GM12878 (cell line): ENCODE results near the gene RSL24D1.

ENCODE experiments used
- CHD2 ChIP-seq: IDR thresholded peaks from 2 replicates; pipeline ENCODE4 v1.6.1; 2011; ENCODE audit warnings: low read depth, low read length, improper control_type of control experiment, borderline replicate concordance
- CHD4 ChIP-seq: fragments of 200-600 bp; sonication (generic); IDR thresholded peaks from 2 replicates; pipeline ENCODE4 v1.6.1; 2016; ENCODE audit warnings: mild to moderate bottlenecking
- CREB1 ChIP-seq: IDR thresholded peaks from 2 replicates; pipeline ENCODE4 v1.6.1; 2012; ENCODE audit warnings: low read depth, mild to moderate bottlenecking, inconsistent platforms
- EP300 ChIP-seq, 2 experiments: fragments of 150-350 bp in 1 of 2; IDR thresholded peaks; 2 replicates each; pipeline ENCODE4 v1.6.1; 2011 to 2012; ENCODE audit warnings: low read depth in 2 of 2, low read length in 2 of 2, borderline replicate concordance in 1 of 2, improper control_type of control experiment in 1 of 2, inconsistent platforms in 1 of 2; ENCODE audit not compliant: control insufficient read depth in 1 of 2
- MYC ChIP-seq: IDR thresholded peaks from 2 replicates; pipeline ENCODE4 v1.6.1; 2011; ENCODE audit warnings: mild to moderate bottlenecking, low read length, moderate library complexity, inconsistent platforms; ENCODE audit not compliant: insufficient read depth, insufficient replicate concordance, insufficient read length, severe bottlenecking
- NR2C2 ChIP-seq: IDR thresholded peaks from 2 replicates; pipeline ENCODE4 v1.6.1; 2011; ENCODE audit warnings: borderline replicate concordance, low read depth; ENCODE audit not compliant: control insufficient read depth, insufficient read length
- POLR2A ChIP-seq: IDR thresholded peaks from 2 replicates; pipeline ENCODE4 v1.6.1; 2011; ENCODE audit warnings: low read depth, mild to moderate bottlenecking, low read length
- POLR2AphosphoS5 ChIP-seq: IDR thresholded peaks from 2 replicates; pipeline ENCODE4 v1.6.1; 2011; ENCODE audit warnings: mild to moderate bottlenecking, low read length, inconsistent platforms
- SMAD1 ChIP-seq: fragments of 450-650 bp; IDR thresholded peaks from 2 replicates; pipeline ENCODE4 v1.6.1; 2018; ENCODE audit warnings: mild to moderate bottlenecking, low read depth; ENCODE audit not compliant: partially characterized antibody
- ZNF274 ChIP-seq: IDR thresholded peaks from one replicate; pipeline ENCODE4 v1.8.0; 2011; ENCODE audit not compliant: insufficient read length, insufficient read depth
- TF ChIP-seq, protein P1 (sequence below): fragments of 150-350 bp; IDR thresholded peaks from 2 replicates; pipeline ENCODE4 v1.6.1; 2016; ENCODE audit warnings: low read depth, low read length
- TF ChIP-seq, protein P2 (sequence below): IDR thresholded peaks from 2 replicates; pipeline ENCODE4 v1.6.1; 2012; ENCODE audit warnings: low read depth, low read length, improper control_type of control experiment
- TF ChIP-seq, protein P3 (sequence below), 3 experiments: IDR thresholded peaks in 2 of 3; conservative IDR thresholded peaks in 1 of 3; 2 replicates each; pipeline ENCODE4 v1.5.1; 2011; ENCODE audit warnings: low read depth in 3 of 3, low read length in 3 of 3, mild to moderate bottlenecking in 3 of 3, control low read depth in 2 of 3, moderate library complexity in 2 of 3, inconsistent platforms in 1 of 3, mixed read lengths in 1 of 3; ENCODE audit not compliant: control insufficient read depth in 2 of 3, insufficient read depth in 1 of 3; ENCODE audit errors: extremely low read depth in 1 of 3
- TF ChIP-seq, protein P4 (sequence below): fragments of 150-350 bp; IDR thresholded peaks from 2 replicates; pipeline ENCODE4 v1.6.1; 2014; ENCODE audit warnings: mild to moderate bottlenecking, low read depth, low read length

DNA sequence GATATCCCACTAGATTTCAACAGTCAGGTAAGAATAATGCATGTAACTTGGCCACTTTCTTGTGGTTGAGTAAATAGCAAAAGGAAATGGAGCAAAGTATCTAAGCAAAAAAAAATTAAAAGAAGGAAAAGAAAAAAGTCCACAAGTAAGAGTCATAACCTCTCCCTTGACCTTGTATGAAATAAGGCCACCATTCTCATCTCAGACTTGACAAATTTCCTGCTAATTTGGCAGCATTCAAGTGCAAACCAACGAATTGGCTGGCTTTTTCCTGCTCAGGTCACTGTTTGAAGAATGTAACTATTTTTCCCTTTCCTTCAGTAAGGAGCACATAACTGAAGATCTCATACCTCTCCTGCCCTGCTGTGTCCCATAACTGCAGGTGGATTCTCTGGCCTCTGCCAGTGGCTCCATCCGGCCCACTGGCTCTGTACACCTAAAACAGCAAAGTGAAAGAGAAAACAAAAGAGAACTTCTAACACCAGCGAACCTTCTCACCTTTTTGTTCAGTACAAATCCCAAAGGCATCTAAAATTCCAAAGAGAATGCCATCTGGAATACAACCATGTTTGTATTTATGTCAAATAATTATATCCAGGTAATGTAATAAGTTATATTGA is 33.4 kb upstream of the RSL24D1 start:
- no peak for TF ChIP-seq POLR2AphosphoS5
- TF ChIP-seq, protein P1, sequence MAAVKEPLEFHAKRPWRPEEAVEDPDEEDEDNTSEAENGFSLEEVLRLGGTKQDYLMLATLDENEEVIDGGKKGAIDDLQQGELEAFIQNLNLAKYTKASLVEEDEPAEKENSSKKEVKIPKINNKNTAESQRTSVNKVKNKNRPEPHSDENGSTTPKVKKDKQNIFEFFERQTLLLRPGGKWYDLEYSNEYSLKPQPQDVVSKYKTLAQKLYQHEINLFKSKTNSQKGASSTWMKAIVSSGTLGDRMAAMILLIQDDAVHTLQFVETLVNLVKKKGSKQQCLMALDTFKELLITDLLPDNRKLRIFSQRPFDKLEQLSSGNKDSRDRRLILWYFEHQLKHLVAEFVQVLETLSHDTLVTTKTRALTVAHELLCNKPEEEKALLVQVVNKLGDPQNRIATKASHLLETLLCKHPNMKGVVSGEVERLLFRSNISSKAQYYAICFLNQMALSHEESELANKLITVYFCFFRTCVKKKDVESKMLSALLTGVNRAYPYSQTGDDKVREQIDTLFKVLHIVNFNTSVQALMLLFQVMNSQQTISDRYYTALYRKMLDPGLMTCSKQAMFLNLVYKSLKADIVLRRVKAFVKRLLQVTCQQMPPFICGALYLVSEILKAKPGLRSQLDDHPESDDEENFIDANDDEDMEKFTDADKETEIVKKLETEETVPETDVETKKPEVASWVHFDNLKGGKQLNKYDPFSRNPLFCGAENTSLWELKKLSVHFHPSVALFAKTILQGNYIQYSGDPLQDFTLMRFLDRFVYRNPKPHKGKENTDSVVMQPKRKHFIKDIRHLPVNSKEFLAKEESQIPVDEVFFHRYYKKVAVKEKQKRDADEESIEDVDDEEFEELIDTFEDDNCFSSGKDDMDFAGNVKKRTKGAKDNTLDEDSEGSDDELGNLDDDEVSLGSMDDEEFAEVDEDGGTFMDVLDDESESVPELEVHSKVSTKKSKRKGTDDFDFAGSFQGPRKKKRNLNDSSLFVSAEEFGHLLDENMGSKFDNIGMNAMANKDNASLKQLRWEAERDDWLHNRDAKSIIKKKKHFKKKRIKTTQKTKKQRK = no peak
- TF ChIP-seq EP300 (IDR thresholded peaks at IDR 0.05; ENCODE audit: borderline replicate concordance in 1 of 2, control insufficient read depth in 1 of 2, low read depth in 2 of 2, low read length in 2 of 2) = no peak
- no peak for TF ChIP-seq NR2C2
- TF ChIP-seq, protein P2, sequence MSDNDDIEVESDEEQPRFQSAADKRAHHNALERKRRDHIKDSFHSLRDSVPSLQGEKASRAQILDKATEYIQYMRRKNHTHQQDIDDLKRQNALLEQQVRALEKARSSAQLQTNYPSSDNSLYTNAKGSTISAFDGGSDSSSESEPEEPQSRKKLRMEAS = no peak
- TF ChIP-seq CREB1 = no peak
- TF ChIP-seq, protein P3, sequence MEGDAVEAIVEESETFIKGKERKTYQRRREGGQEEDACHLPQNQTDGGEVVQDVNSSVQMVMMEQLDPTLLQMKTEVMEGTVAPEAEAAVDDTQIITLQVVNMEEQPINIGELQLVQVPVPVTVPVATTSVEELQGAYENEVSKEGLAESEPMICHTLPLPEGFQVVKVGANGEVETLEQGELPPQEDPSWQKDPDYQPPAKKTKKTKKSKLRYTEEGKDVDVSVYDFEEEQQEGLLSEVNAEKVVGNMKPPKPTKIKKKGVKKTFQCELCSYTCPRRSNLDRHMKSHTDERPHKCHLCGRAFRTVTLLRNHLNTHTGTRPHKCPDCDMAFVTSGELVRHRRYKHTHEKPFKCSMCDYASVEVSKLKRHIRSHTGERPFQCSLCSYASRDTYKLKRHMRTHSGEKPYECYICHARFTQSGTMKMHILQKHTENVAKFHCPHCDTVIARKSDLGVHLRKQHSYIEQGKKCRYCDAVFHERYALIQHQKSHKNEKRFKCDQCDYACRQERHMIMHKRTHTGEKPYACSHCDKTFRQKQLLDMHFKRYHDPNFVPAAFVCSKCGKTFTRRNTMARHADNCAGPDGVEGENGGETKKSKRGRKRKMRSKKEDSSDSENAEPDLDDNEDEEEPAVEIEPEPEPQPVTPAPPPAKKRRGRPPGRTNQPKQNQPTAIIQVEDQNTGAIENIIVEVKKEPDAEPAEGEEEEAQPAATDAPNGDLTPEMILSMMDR (IDR thresholded peaks at IDR 0.05 in 2 of 3, conservative IDR thresholded peaks at IDR 0.05 in 1 of 3; ENCODE audit: control insufficient read depth in 2 of 3, extremely low read depth in 1 of 3, insufficient read depth in 1 of 3, low read depth in 3 of 3, low read length in 3 of 3) = no peak
- TF ChIP-seq POLR2A = no peak
- TF ChIP-seq CHD4 = no peak
- no peak for TF ChIP-seq ZNF274
- no peak for TF ChIP-seq MYC
- TF ChIP-seq CHD2 = no peak
- TF ChIP-seq, protein P4, sequence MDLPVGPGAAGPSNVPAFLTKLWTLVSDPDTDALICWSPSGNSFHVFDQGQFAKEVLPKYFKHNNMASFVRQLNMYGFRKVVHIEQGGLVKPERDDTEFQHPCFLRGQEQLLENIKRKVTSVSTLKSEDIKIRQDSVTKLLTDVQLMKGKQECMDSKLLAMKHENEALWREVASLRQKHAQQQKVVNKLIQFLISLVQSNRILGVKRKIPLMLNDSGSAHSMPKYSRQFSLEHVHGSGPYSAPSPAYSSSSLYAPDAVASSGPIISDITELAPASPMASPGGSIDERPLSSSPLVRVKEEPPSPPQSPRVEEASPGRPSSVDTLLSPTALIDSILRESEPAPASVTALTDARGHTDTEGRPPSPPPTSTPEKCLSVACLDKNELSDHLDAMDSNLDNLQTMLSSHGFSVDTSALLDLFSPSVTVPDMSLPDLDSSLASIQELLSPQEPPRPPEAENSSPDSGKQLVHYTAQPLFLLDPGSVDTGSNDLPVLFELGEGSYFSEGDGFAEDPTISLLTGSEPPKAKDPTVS = no peak
- no peak for TF ChIP-seq SMAD1
